Upper lobe of left lung (tissue), 4 donors: ENCODE data around the gene PRKAR2B.

Experiments
- POLR2A ChIP-seq, 4 donors: fragments of 450-650 bp; IDR thresholded peaks; one replicate each; pipeline ENCODE4 v1.5.1; 2016 to 2017; ENCODE audit warnings: antibody characterized with exemption in 4 of 4, mild to moderate bottlenecking in 2 of 4
- POLR2AphosphoS5 ChIP-seq, 2 donors: sonication (generic); formaldehyde crosslinking; IDR thresholded peaks; one replicate each; pipeline ENCODE4 v1.5.1; 2017; ENCODE audit warnings: antibody characterized with exemption in 2 of 2
- TF ChIP-seq, protein P1 (sequence below), 6 experiments: fragments of 450-650 bp in 4 of 6; fragments of 200-600 bp in 2 of 6; sonication (generic) in 2 of 6; IDR thresholded peaks; one replicate each; pipeline ENCODE4 v1.5.1; 2016 to 2019; ENCODE audit warnings: antibody characterized with exemption in 6 of 6

DNA sequence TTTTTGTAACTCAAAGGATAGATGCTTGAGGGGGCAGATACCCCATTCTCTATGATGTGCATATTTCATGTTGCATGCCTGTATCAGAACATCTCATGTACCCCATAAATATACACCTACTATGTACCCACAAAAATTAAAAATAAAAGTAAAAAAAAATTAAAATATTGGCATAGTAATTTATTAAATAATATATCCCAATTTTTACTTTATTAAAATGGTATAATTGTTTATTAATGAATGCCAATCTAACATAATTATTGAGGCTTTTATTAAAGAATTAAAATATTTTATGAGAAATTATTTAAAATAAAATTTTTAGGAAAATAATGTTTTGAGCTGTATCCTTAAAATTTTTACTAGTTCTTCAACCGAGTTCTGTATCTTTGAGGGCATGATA lies 105.4 kb downstream of the PRKAR2B start:
- TF ChIP-seq, protein P1, sequence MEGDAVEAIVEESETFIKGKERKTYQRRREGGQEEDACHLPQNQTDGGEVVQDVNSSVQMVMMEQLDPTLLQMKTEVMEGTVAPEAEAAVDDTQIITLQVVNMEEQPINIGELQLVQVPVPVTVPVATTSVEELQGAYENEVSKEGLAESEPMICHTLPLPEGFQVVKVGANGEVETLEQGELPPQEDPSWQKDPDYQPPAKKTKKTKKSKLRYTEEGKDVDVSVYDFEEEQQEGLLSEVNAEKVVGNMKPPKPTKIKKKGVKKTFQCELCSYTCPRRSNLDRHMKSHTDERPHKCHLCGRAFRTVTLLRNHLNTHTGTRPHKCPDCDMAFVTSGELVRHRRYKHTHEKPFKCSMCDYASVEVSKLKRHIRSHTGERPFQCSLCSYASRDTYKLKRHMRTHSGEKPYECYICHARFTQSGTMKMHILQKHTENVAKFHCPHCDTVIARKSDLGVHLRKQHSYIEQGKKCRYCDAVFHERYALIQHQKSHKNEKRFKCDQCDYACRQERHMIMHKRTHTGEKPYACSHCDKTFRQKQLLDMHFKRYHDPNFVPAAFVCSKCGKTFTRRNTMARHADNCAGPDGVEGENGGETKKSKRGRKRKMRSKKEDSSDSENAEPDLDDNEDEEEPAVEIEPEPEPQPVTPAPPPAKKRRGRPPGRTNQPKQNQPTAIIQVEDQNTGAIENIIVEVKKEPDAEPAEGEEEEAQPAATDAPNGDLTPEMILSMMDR (IDR thresholded peaks at IDR 0.05) = no peak
- TF ChIP-seq POLR2AphosphoS5 (IDR thresholded peaks at IDR 0.05) (no peak), POLR2A (IDR thresholded peaks at IDR 0.05) (no peak)
